GM04503 (cell line): Measurements from ENCODE around the gene NXN.

Experiments used
- DNase-seq: peaks from one replicate; pipeline ENCODE4 v3.0.0-alpha.2; 2012; ENCODE audit warnings: low read depth

Gene NXN

DNA sequence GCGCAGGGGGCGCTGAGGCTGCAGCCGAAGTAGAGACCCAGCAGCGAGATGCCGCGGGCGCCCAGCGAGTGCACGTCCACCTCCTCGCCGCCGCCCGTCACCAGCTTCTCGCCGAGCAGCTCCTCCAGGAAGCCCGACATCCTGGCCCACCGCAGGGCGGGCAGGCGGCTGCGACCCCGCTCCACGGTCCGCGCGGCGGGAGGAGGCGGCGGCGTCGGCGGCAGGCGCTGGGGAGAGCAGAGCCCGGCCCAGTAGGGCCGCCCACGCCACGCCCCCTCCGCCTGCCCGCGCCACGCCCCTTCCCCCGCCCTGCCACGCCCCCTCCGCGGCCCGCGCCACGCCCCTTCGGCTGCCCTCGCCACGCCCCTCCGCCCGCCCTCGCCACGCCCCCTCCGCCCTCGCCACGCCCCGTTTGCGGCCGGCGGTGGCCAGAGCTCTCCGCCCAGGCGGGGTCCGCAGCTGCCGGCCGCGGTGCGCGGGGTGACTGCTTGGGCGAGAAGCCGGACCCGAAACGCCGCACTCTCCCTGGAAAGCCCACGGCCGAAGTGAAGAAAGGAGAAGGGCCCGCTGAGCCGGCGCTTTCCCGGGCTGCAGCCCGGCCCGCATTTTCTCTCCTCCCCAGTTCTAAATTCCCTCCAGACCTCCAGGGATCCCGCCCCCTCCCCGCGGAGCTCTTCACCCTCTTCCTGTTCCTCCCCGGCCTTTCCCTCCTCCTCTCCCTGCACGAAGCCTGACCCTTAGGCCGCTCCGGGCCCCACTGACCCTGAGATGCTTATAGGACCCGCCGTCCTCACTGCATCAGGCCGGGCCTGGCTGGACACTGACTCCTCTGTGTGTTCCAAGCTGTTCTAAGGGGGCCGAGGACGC is at the start of gene NXN:
Gene NXN (minus strand): TSS at position 238 of the 867 bp plus-strand sequence.
- no peak for DNase-seq

DNA sequence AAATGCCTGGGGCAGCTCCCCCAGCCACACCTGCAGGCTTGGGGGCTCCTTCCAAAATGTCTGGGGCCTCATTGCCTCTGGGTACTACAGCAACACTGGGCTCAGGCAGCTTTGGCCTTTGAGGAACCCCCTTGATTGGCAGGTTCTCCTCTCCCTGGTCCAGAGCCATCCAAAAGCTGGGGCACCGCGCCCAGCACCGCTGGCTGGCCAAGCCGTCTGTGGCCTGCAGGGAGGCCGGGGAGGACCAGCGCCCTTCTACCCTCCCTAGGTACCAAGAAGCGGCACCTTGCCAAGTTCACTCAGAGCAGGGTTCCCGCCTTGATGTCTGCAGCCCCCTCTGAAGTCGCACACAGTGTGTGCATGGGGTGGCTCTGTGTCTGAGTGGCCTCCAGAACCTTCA is 47.5 kb upstream of the NXN start:
- DNase-seq: no peak

DNA sequence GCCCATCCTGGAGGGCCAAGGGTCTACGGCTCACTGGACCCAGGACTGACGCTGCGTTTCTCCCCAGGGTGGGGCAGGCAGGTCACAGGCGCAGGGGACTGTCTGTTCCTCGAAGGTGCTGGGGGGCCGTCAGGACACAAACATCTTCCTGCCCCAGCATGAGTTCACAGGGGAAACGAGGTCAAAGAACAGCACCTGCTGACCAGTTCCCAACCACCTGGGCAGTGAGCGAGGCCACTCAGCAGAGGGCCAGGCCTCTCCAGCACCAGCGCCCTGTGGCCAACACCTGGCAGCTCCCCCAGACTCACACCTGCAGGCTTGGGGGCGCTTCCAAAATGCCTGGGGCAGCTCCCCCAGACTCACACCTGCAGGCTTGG is 47.0 kb upstream of the NXN start:
- no peak for DNase-seq

DNA sequence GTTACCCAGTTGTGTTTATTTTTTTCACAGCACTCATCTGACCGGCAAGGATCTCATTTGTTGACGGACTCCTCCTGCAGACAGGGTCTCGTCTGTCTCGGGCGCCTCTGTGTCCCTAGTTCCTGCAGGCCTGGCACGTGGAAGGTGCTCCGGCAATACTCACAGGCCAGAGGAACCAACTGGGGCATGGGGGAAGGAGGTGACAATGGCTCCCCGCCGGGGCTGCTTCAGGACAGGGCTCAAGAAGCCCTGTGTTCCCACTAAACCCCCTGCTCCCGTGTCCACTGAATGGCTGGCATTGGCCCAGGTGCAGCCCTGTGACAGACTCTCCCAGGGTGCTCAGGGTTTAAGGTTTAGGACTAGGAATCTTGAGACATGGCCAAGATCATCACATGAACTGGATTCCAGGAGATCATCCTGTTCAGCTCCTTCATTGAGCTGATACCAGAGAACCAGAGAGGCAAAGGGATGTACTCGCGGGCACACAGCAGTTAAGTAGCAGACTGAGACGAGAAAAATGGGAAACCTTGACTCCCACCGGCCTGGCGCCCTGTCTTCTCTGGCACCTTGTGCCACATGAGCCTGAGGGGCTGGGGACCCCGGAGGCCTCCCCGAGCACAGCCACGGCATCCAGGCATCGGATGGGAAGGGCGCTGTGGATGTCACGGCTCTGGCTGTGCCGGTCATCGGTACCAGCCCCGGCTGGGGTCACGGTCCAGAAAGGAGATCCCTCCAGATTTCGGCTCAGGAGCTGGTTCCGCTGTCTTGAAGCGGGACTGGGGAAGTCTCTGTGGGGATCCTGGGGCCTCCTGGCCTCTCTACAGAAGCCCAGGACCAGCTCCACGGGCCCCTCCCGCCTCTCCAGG is 46.4 kb upstream of the NXN start:
- no peak for DNase-seq

DNA sequence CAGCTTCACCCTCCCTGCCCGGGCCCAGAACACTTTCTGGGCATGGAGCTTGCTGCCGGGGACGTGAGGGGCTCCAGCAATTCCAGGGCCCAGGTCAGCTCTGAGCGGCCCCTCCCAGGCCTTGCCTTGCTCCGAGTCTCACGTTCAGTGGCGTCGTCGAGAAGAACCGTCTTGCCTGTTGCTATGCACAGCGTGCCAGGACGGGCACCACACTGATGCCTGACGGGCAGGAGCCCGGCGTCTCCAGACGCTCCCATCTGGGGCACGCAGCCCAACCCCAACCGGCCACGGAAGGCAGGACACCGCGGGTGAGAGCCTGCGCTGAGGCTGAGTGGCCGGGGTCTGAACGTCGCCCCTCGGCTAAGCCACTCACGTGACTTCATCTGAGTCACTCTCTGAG is 44.5 kb upstream of the NXN start:
- no peak for DNase-seq

DNA sequence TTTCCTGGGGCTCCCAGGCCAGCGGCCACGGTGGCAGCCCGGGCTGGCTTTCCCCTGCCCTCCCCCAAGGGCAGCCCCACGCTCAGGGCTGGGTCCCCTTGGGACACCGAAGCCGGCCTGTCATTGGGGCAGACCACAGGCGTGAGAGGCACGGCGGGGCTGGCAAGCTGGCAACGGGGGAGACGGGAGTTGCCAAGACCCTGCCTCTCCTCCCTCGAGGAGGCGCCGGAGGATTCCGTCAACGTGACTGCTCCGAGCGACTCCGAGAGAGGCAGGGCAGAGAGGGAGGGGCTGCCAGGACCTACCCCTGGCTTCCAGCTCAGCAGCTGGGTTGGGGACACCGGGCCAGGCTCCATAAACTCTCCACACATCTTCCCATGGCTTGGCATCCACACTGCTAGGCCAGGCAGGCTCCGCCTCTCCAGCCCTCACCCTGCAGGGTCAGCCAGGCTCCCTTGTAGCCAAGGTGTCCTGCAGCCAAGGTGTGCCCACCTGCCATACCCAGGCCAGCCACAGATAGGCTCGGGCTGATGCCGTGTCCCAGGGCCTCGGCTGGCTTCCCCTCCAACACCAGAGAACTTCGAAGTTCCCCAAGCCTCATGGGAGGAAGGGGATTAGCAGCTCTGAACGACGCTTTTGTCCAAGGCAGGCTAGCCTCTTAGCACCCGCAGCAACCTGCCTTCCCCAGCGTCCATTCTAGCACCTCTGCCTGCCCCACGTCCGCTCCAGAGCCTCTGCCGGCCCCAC is 42.9 kb upstream of the NXN start:
- DNase-seq: no peak

DNA sequence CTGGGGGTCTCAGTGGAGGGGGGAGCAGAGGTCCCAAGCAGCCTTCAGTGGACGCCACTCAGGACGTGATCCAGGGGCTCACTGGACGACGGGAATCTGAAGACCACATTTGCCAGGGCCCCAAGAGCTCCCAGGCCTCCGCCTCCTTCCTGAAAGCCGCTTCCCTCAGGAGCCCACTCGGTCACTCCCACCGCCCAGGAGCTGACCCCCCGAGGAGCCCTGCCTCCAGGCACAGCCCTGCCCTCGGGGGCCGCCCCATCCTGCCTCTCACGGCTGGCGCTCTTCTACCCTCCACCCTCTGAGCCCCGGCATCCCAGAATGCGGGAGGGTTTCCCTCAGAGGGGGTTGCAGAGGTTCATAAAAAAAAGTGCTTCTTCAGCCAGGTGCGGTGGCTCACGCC is 41.6 kb upstream of the NXN start:
- no peak for DNase-seq

DNA sequence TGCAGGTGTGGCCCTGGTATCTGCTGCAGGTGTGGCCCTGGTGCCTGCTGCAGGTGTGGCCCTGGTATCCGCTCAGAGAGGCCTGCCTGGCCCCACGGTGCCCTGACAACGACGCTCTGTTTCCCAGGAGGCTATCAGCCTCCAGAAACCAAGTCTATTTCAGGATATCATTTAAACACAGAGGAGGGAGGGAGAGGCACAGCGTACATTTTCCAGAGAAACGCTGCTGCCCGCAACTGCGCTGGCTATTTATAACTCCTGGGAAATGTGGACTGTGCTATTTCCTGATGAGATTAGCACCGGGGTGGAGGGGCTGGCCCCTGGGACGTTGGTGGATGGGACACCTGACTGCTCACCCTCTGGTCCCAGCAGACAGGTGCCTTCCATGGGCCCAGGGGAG is 39.9 kb upstream of the NXN start:
- no peak for DNase-seq

DNA sequence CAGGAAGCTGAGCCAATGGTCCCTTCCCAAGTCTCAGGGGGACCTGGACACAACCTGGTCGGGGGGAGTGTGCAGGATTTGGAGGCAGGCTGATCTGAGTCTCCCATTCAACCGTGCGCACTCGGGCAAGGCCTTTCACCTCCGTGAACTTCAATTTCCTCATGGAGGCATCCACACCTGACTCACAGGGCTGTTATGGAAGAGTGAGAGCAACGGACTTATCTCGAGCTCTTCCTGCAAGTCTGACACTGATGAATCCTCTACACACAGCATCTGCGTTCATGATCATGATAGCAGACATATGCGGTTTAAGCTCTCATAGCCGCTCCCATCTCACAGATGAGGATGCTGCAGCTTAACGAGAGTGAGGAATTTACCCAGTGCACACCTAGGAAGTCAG is 39.0 kb upstream of the NXN start:
- no peak for DNase-seq

DNA sequence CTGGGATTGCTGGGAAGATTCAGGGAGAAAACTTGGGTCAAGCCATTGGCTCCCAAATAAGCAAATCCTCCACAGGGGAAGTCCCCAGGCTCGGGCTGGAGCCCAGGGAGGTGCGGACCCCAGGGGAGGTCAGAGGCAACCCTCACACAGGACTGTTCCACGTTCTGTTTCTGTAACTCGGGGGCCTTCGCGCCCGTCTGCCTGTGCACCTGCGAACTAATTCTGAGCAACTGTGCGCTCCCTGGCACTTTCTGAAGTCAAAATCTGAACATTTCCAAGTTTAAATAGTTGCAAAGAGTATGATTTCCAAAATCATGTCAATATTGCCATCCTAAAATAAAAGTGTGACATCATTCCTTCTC is 34.1 kb upstream of the NXN start:
- DNase-seq: no peak

DNA sequence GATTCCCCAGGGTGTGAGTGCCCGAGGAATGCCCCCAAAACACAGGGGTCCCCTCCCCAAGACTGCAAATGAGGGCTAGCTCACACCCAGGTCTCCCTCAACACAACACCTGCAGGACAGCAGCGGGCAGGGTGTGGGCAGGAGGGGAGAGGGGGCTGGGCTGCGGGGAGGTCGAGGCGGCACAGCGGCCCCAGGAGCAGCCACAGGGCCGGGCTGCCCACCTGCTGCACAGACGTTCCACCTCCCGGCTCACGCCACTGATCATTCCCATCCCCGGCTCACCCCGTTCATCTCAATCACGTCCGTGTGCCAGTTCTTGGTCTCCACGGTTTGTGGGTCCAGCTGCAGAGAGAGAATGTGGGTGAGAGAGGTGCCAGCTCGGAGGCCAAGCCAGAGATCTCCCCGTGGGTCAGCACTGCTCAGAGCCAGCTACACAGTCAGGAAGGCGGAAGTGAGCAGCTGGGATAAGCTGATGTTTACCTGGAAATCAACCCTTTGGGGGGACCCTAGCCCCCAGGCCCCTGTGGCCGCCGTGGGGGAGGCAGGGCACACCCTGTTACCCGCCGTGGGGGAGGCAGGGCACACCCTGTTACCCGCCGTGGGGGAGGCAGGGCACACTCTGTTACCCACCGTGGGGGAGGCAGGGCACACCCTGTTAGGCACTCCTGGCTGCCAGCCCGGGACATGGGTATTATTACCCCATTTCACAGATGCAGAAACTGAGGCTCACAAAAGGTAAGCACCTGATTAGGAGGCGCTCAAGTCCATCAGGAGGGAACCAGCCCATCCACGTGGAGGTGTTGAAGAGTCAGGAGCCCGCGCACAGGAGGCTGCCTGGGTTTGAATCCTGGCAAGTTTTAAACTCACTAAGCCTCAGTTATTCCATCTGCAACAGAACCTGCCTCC is 33.5 kb upstream of the NXN start:
- no peak for DNase-seq

DNA sequence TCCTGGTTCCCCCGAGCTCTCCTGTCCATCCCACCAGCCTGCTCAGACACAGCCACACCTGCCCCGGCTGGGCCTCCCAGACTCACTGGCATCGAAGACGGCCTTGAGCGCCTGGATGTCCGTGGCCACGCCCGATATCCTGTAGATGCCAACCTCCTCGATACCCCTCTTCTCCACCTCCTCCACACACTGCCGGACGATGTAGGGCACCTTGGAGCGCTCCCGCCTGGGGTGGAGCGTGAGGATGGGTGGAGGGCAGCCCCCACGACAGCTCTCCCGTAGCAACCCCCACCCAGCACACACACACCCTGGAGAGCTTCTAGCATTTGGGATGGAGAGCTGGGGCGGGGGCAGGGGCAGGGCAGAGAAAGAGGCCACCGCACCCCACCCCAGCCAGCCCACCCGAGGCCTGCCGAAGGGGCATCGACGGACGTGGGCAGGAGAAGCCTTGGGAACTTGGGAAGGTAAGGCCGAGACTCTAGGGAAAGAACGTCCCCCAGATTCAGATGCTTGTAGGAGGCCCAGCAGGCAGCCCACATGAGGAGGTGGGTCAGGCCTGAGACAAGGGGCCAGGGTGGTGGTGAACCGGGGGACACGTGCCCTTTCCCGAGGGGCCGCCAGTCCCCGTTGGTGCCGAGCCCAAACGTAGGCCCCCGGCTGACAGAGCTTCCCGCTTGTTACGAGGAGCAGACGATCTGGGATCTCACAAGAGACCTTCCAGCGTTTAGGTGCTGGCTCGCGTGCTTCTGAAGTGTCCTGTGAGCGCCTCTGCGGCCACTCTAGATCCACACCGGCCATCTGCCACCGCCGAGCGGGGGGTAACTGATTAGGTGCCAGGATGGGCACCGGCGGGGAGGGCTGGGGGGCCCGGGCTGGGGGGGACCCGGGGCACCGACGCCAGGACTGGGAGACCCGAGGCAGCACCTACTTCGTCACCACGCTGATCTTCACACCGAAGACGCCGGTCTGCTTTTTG is 32.5 kb upstream of the NXN start:
- no peak for DNase-seq

DNA sequence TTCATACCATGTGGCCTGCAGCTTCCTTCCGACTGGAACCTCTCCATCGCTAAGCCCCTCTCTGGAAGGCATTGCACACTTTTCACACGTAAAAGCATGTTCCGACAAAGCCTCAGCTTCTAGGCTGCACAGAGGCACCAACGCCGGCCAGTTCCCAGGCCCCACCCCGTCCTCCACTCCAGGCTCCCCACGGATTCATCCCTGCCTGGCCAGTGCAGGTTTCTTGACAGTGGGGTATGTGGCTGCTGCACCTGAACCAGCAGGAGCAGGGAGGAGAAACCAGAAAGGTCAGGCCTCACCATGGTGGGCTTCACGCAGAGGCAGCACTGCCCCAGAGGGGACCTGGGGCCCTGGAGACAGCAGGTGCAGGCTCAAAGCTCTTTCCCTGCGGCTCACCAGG is 31.6 kb upstream of the NXN start:
- DNase-seq: no peak

DNA sequence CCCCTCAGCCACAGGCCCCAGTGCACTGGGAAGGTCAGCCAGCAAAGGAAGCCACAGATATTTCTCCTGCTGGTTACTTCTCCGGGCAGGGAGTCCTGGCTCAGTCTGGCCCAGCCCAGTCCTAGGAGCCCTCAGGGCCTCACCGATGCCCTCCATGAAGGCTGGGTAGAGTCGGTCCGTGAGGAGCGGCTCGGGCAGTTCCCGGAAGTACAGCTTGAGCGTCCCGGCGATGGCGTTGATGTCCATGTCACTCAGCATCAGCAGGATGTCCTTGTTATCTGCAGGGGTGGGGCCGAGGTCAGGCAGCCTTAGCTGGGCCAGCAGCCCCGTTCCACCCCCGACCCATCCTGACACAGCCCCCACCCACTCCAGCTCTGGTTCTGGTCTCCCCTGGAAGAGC is 31.0 kb upstream of the NXN start:
- DNase-seq: no peak

DNA sequence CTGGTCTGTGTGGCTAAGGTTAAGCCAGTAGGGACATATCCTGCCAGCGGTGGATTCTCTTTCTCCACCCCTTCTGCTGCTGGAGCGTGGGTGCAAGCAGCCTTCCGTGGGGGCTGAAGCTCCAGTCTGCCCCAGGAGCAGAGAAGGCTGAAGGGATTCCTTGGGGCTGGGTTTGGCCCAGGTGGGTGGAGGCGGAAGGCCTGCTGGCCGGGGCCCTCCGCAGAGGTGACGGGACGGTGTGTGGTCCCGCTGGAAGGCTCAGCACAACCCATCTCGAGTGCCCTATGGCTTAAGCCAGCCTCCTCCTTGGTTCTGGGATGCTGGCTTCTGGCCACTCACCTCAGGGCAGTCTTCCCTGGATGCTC is 30.5 kb upstream of the NXN start:
- no peak for DNase-seq

DNA sequence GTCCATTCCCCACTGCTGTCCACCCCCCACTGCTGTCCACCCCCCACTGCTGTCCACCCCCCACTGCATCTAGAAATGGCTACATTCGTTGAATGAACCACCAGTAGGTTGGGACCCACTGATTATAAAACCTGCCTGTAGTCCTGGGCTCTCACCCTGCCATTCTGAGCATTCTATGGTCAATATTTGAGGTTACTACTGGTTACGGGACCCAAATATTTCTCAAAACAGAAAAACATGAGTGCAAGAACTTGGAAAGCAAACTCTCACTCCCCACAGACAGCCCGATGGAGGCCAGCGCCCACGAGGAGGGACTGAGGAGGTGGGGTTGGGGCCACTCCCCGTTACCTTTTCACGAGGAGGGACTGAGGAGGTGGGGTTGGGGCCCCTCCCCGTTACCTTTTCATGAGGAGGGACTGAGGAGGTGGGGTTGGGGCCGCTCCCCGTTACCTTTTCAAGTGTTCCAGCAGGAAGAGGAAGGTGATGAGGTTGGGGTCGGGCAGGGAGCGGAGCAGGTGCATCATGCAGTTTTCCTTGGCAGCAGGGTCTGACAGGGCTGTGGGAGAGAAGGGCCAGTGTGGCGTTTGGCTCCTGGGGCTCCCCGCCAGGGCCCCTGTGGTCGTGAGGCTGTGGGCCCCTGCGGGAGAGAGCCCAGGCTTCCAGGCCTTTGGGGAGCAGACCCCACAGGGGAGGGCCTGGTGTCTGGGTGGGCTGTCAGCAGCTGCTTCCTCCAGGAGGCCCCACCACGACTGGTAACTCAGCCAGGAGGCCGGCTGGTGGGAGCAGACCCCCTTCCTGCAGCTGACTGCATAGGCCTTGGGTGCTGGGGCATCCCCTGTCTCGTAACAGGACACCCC is 29.9 kb upstream of the NXN start:
- DNase-seq: no peak

DNA sequence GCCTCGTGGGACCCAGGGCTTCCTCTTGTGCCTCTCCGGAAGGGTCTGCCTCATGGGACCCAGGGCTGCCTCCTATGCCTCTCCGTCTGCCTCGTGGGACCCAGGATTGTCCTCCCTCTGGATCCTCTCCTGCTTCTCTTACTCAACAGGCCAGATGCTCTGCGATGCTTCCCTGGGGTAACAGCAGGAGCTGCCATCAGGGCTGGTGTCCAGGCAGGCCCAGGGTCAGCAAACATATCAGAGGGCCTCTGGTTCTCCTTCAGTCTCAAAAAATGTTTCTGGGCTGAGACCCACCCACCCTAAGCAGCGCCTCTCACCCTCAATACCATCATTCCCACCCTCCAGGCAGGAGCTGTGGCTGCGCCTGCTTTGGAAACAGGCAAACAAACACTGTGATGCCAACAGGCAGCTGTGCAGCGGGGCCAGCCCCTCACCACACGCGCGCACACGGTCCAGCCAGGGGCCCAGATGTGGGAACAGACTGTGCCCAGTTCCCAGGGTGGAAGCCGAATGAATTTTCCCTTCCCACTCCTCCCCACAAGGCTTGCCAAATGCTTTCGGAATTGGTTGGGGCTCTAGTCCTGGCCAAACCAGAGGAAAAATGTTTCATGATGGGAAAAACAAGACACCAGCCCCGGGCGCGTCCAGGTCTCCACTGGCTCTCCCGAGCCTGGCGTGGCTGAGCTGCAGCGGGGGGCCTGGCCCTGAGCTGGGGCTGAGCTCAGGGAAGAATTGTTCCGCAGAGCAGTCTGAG is 28.6 kb upstream of the NXN start:
- DNase-seq: no peak

DNA sequence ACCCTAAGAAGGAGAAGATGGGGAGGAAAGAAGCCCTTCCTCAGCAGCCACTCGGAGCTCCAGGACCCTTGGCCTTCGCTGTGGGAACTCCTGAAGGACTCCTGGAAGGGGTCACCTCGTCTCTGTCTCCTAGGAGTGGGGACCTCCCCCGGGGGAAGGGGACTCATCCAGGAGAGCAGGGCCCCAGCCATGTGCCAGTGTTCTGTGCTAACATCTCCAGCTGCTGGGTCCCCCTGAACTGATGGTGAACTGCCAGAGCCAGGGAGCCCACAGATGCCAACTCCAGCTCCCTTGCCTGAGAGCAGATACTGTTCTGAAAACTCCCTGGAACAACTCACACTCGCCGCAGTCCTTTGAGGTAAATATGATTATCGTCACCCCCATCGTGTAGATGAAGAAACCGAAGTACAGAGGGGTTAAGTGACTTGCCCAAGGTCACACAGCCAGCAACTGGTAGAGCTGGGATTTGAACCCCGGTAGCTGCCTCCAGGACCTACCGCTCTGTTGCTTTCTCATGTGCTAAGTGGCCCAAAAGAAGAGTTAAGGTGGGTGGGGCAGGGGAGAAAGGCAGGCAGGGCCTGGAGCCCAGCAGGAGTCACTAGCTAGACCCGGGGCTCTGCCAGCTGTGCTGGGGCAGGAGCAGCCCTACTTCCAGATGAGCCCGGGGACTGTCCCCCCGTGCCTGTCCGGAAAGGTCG is 27.9 kb upstream of the NXN start:
- no peak for DNase-seq
